Stimulated activated CD8-positive, alpha-beta memory T cell treated with anti-CD3 and anti-CD28 coated beads, Interleukin-15, amount 100 ng/mL, for 4 hours (primary cell): ENCODE data around the gene APOE.
"Not testable (repeated sequence)": the region's sequence is repeated elsewhere in the genome, so short reads cannot be mapped to it uniquely, and the experiment has no call there.

Experiments
- DNase-seq, 2 donors: peaks; one replicate each; pipeline ENCODE4 v3.0.0-alpha.2; 2020; ENCODE audit warnings: low read depth in 2 of 2

The APOE gene

GRCh38 chr19:44884566-44884965 is 21.0 kb upstream of the APOE start:
- no peak for DNase-seq

GRCh38 chr19:44886141-44886540 is 19.5 kb upstream of the APOE start:
- no peak for DNase-seq

- no peak for DNase-seq
These were observed 17.9 kb upstream of the APOE start for GRCh38 chr19:44887648-44888047.

- not testable (repeated sequence) for DNase-seq
These were observed 17.3 kb upstream of the APOE start for GRCh38 chr19:44888335-44888734.

- DNase-seq: no peak
These were observed 15.7 kb upstream of the APOE start for GRCh38 chr19:44889830-44890365.

GRCh38 chr19:44890366-44891015 is 15.1 kb upstream of the APOE start:
- DNase-seq: peak in 1 of 2 donors; percentile 100

- peak in 1 of 2 donors; percentile 100 for DNase-seq
These were observed 14.3 kb upstream of the APOE start, which contains the start of gene TOMM40 for GRCh38 chr19:44891016-44891882. TOMM40 (plus strand) TSS chr19:44891254; CDS start chr19:44891416, 162 bp downstream.

GRCh38 chr19:44892932-44893331 is 12.7 kb upstream of the APOE start:
- no peak for DNase-seq

- DNase-seq: no peak
These were observed 12.1 kb upstream of the APOE start for GRCh38 chr19:44893332-44894051.

- DNase-seq: no peak
These were observed 11.6 kb upstream of the APOE start for GRCh38 chr19:44894052-44894400.

- DNase-seq: no peak
These were observed 10.7 kb upstream of the APOE start for GRCh38 chr19:44894946-44895345.

- DNase-seq: no peak
These were observed 7.8 kb upstream of the APOE start for GRCh38 chr19:44897835-44898234.

- DNase-seq: no peak
These were observed 5.0 kb upstream of the APOE start for GRCh38 chr19:44900328-44901244.

GRCh38 chr19:44903216-44903601 is 2.4 kb upstream of the APOE start:
- no peak for DNase-seq

- DNase-seq: peak in 1 of 2 donors; percentile 37
These were observed 1.8 kb upstream of the APOE start for GRCh38 chr19:44903602-44904425.

GRCh38 chr19:44904426-44904994 is 1.1 kb upstream of the APOE start:
- no peak for DNase-seq

- DNase-seq: no peak
These were observed 2.0 kb downstream of the APOE start for GRCh38 chr19:44907613-44908012.

GRCh38 chr19:44908074-44908835 is 2.7 kb downstream of the APOE start:
- no peak for DNase-seq

GRCh38 chr19:44908836-44909261 is 3.3 kb downstream of the APOE start:
- DNase-seq: no peak
